Activated gamma-delta T cell treated with Interleukin-2 at 50 U/mL for 16 hours (primary cell): ENCODE data around the gene MICAL3.
"Not testable (repeated sequence)": the region's sequence is repeated elsewhere in the genome, so short reads cannot be mapped to it uniquely, and the experiment has no call there.

Source experiments
- DNase-seq: peaks from one replicate; pipeline ENCODE4 v3.0.0-alpha.2; 2020

Gene MICAL3

GRCh38 chr22:18024276-18024939 lies at the start of gene MICAL3:
Gene MICAL3 (minus strand): TSS chr22:18024561. CDS start chr22:17906812, 117,749 bp downstream.
- peak; percentile 46 for DNase-seq

GRCh38 chr22:18073927-18074326 lies 49.6 kb upstream of the MICAL3 start:
- DNase-seq, result not testable (repeated sequence)

- DNase-seq, result no peak
These were observed 49.1 kb upstream of the MICAL3 start for GRCh38 chr22:18073467-18073866.

GRCh38 chr22:18071968-18072310 lies 47.6 kb upstream of the MICAL3 start:
- no peak for DNase-seq

- not testable (repeated sequence) for DNase-seq
These were observed 47.1 kb upstream of the MICAL3 start for GRCh38 chr22:18071307-18071967.

- no peak for DNase-seq
These were observed 46.4 kb upstream of the MICAL3 start for GRCh38 chr22:18070556-18071306.

- no peak for DNase-seq
These were observed 45.7 kb upstream of the MICAL3 start for GRCh38 chr22:18070041-18070440.

- DNase-seq, result no peak
These were observed 44.7 kb upstream of the MICAL3 start for GRCh38 chr22:18069041-18069440.

GRCh38 chr22:18068381-18068988 lies 44.1 kb upstream of the MICAL3 start:
- DNase-seq, result no peak

GRCh38 chr22:18067548-18068341 lies 43.4 kb upstream of the MICAL3 start:
- no peak for DNase-seq

- no peak for DNase-seq
These were observed 42.8 kb upstream of the MICAL3 start for GRCh38 chr22:18067121-18067520.

- DNase-seq, result no peak
These were observed 42.0 kb upstream of the MICAL3 start for GRCh38 chr22:18066181-18066859.

- DNase-seq, result no peak
These were observed 40.9 kb upstream of the MICAL3 start for GRCh38 chr22:18065256-18065655.

- DNase-seq, result no peak
These were observed 40.3 kb upstream of the MICAL3 start for GRCh38 chr22:18064636-18065035.

- DNase-seq, result not testable (repeated sequence)
These were observed 39.4 kb upstream of the MICAL3 start for GRCh38 chr22:18063715-18064114.

GRCh38 chr22:18063306-18063705 lies 38.9 kb upstream of the MICAL3 start:
- DNase-seq, result no peak

- DNase-seq, result no peak
These were observed 38.1 kb upstream of the MICAL3 start for GRCh38 chr22:18062421-18062820.

GRCh38 chr22:18060646-18061620 lies 36.6 kb upstream of the MICAL3 start:
- DNase-seq, result no peak

GRCh38 chr22:18059991-18060390 lies 35.6 kb upstream of the MICAL3 start:
- no peak for DNase-seq

- no peak for DNase-seq
These were observed 35.1 kb upstream of the MICAL3 start for GRCh38 chr22:18059473-18059872.

- DNase-seq, result no peak
These were observed 34.7 kb upstream of the MICAL3 start for GRCh38 chr22:18059094-18059417.
